Right atrium auricular region (tissue), 2 donors: ENCODE data around the gene CANX. TPM values are rescaled to one million over a fixed set of nuclear protein-coding genes. Genes with fewer than 3 reads are reported as not detected.

ENCODE experiments used
- DNase-seq: peaks from one replicate; pipeline ENCODE4 v3.0.0-alpha.2; 2019; ENCODE audit warnings: low spot score
- H3K27ac ChIP-seq, 2 donors: fragments of 200-600 bp; sonication (generic); 1 replicate in 1 of 2; 2 replicates in 1 of 2; pipeline ENCODE4 v1.5.1; 2016 to 2019
- H3K27me3 ChIP-seq, 2 donors: fragments of 200-600 bp; sonication (generic); one replicate each; pipeline versions ENCODE4 v1.5.1 to v1.6.0; 2017 to 2019
- H3K36me3 ChIP-seq: fragments of 200-600 bp; sonication (generic); one replicate; pipeline ENCODE4 v1.5.1; 2016
- H3K4me1 ChIP-seq, 2 donors: fragments of 200-600 bp; sonication (generic); one replicate each; pipeline versions ENCODE4 v1.5.1 to v1.6.0; 2017 to 2019
- H3K4me3 ChIP-seq, 2 donors: fragments of 200-600 bp; sonication (generic); 1 replicate in 1 of 2; 2 replicates in 1 of 2; pipeline ENCODE4 v1.5.1; 2017 to 2019; ENCODE audit warnings: mild to moderate bottlenecking in 1 of 2, moderate library complexity in 1 of 2
- H3K9me3 ChIP-seq, 2 donors: fragments of 200-600 bp; sonication (generic); one replicate each; pipeline ENCODE4 v1.5.1; 2019
- total RNA-seq, 2 donors: library from RNA; depleted of rRNA; stranded (reverse); fragments of >200 nt; gene quantifications; one replicate each; pipeline ENCODE4 v1.1.0, GENCODE V29; 2016
- TF ChIP-seq, protein P1 (sequence below), 2 donors: fragments of 200-600 bp; sonication (generic); IDR thresholded peaks; one replicate each; pipeline ENCODE4 v1.5.1; 2019; ENCODE audit warnings: antibody characterized with exemption in 2 of 2

Gene CANX
- total RNA-seq, 2 donors from 2014 or later = 288 to 297 TPM

DNA sequence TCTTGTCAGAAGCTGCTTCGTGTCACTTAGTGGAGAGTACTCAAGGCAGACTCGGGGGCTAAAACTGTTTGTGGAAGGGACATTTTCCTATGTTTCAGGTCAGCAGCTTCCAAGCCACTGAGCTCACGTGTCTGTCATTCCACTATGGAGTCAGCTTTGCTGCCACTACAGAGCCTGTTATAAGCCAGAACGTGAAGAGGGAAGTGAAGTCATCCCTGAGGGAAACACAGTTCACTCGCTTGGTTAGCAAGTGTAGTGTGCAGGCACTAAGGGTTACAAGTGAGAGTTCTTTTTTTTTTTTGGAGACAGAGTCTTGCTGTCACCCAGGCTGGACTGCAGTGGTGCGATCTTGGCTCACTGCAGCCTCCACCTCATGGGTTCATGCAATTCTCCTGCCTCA is 70.5 kb downstream of the CANX start:
- H3K36me3 ChIP-seq = peaks cover 74% of the 10 kb centered on the region
- TF ChIP-seq, protein P1, sequence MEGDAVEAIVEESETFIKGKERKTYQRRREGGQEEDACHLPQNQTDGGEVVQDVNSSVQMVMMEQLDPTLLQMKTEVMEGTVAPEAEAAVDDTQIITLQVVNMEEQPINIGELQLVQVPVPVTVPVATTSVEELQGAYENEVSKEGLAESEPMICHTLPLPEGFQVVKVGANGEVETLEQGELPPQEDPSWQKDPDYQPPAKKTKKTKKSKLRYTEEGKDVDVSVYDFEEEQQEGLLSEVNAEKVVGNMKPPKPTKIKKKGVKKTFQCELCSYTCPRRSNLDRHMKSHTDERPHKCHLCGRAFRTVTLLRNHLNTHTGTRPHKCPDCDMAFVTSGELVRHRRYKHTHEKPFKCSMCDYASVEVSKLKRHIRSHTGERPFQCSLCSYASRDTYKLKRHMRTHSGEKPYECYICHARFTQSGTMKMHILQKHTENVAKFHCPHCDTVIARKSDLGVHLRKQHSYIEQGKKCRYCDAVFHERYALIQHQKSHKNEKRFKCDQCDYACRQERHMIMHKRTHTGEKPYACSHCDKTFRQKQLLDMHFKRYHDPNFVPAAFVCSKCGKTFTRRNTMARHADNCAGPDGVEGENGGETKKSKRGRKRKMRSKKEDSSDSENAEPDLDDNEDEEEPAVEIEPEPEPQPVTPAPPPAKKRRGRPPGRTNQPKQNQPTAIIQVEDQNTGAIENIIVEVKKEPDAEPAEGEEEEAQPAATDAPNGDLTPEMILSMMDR (IDR thresholded peaks at IDR 0.05) = no peak
- no peak overlapping the region for H3K27ac ChIP-seq
- no peak overlapping the region for H3K4me3 ChIP-seq
- no peaks in the 10 kb centered on the region for H3K27me3 ChIP-seq
- H3K9me3 ChIP-seq = no peaks in the 10 kb centered on the region
- no peak for DNase-seq
- H3K4me1 ChIP-seq = peaks cover 0 to 31% of the 10 kb centered on the region in 2 donors

DNA sequence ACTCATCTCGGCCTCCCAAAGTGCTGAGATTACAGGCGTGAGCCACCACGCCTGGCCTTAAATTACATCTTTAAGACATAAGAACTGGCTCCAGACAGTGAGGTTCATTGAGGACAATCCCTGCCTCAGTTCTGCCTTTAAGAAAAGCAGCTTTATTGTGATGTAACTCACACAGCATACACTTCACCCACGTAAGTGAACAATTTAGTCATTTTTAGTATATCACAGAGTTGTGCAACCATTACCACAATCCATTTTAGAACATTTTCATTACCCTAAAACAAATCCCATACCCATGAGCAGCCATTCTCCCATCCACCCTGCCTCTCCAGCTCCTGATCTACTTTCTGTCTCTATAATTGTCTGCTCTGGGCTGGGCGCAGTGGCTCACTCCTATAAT is 71.0 kb downstream of the CANX start:
- Histone ChIP-seq H3K27me3 (no peaks in the 10 kb centered on the region), H3K4me1 (peaks cover 0 to 27% of the 10 kb centered on the region in 2 donors), H3K36me3 (peaks cover 79% of the 10 kb centered on the region), H3K4me3 (no peak overlapping the region), H3K9me3 (no peaks in the 10 kb centered on the region), H3K27ac (no peak overlapping the region)
- TF ChIP-seq, protein P1 (IDR thresholded peaks at IDR 0.05) = no peak
- DNase-seq = no peak

DNA sequence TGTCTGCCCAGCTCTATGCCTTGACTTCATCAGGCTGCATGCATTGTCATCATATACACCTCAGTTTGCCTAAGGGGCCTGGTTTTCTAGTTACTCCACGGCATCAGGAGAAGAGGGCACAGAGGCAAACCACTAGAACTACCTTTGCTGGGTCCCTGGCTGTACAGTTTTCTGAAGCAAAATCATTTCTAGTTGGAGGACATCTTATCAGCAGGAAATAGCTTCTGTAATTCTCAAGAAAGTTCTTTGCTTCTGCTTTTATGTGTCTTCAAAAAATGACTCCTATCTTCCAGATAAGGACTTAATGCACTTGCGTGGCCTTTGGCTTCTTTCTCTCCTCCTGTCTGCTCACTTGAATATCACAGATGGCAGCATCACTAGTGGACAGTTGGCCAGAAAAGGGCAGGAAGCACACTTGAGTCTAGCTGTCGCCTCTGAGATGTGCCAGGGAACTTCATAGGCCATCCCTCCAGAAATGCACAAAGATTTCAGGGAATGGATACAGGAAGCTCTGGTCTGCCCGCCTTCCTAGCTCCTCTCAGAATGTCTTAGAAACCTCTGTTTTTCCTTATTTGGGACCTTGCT is 72.6 kb downstream of the CANX start:
- Histone ChIP-seq H3K4me3 (no peak overlapping the region), H3K36me3 (peaks cover 80% of the 10 kb centered on the region), H3K27me3 (no peaks in the 10 kb centered on the region), H3K4me1 (peaks cover 0 to 11% of the 10 kb centered on the region in 2 donors), H3K27ac (no peak overlapping the region), H3K9me3 (no peaks in the 10 kb centered on the region)
- DNase-seq = no peak
- TF ChIP-seq, protein P1 (IDR thresholded peaks at IDR 0.05) = no peak

DNA sequence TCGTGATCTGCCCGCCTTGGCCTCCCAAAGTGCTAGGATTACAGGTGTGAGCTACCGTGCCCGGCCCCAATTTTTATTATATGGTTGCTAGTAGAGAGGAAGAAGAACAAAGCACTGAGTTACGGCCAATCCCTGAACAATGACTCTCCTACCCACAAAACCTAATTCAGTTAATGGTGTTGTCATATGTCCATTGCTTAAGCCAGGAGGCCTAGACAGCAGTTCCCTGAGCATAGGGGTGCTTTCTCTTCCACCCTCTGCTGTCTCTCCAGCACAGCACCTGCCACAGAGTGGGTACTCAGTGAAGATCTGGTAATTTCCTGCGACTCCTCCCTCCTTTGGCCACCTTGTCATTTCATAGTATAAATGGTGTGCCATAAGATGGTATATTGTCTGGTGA is 73.6 kb downstream of the CANX start:
- Histone ChIP-seq H3K27ac (no peak overlapping the region), H3K27me3 (no peaks in the 10 kb centered on the region), H3K4me3 (no peak overlapping the region), H3K4me1 (peaks cover 0 to 3% of the 10 kb centered on the region in 2 donors), H3K36me3 (peaks cover 76% of the 10 kb centered on the region), H3K9me3 (no peaks in the 10 kb centered on the region)
- TF ChIP-seq, protein P1 (IDR thresholded peaks at IDR 0.05) = no peak
- DNase-seq = no peak

DNA sequence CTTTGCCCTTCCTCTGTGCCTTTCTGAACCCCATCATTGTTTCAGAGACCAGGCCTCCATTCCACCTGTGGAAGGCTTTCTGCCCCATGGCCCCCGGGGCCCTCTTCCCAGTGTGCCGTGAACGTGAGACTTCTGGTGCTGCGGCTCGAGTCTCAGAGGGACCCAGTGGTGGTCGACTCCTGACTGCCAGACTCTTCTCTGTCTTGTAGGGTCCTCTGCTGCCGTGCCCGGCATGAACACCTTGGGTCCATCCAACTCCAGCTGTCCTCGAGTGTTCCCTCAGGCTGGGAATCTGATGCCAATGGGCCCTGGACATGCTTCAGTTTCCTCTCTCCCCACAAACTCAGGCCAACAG is 74.9 kb downstream of the CANX start:
- Histone ChIP-seq H3K9me3 (no peaks in the 10 kb centered on the region), H3K4me1 (no peaks in the 10 kb centered on the region), H3K4me3 (no peak overlapping the region), H3K27me3 (no peaks in the 10 kb centered on the region), H3K27ac (no peak overlapping the region), H3K36me3 (peaks cover 85% of the 10 kb centered on the region)
- no peak for DNase-seq
- TF ChIP-seq, protein P1 (IDR thresholded peaks at IDR 0.05) = no peak

DNA sequence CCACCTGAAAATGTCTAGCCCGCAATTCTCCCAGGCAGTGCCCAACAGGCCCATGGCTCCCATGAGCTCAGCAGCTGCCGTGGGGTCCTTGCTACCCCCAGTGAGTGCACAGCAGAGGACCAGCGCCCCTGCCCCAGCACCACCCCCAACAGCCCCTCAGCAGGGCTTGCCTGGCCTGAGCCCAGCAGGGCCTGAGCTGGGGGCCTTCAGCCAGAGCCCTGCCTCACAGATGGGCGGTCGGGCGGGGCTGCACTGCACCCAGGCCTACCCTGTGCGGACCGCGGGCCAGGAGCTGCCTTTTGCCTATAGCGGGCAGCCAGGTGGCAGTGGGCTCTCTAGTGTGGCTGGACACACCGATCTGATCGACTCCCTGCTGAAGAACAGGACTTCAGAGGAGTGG is 75.7 kb downstream of the CANX start:
- Histone ChIP-seq H3K36me3 (peaks cover 78% of the 10 kb centered on the region), H3K4me3 (no peak overlapping the region), H3K27ac (no peak overlapping the region), H3K27me3 (no peaks in the 10 kb centered on the region), H3K4me1 (no peaks in the 10 kb centered on the region), H3K9me3 (no peaks in the 10 kb centered on the region)
- TF ChIP-seq, protein P1 (IDR thresholded peaks at IDR 0.05) = no peak
- DNase-seq = no peak
